HS-27A (cell line): Measurements from ENCODE around the gene PID1.

Experiments used
- DNase-seq: peaks from one replicate; pipeline ENCODE4 v3.0.0-alpha.2; 2012; ENCODE audit warnings: low read depth, missing footprints

PID1 gene

GRCh38 chr2:229009816-229010215 is 261.3 kb downstream of the PID1 start:
- no peak for DNase-seq

DNA sequence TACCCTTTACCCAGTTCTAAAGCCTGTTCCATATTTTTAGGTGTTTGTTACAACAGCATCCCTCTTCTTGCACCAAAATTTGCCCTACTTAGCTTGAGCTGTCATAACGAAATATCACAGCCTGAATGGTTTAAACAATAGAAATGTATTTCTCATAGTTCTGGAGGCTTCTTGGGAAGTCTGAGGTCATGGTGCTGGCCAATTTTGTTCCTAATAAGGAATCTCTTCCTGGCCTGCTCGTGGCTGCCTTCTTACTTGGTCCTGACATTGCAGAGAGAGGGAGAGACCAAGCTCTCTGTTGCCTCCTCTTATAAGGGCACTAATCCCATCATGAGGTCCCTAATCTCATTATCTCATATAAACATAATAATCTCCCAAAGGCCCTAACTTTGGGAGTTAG is 267.8 kb downstream of the PID1 start:
- no peak for DNase-seq

DNA sequence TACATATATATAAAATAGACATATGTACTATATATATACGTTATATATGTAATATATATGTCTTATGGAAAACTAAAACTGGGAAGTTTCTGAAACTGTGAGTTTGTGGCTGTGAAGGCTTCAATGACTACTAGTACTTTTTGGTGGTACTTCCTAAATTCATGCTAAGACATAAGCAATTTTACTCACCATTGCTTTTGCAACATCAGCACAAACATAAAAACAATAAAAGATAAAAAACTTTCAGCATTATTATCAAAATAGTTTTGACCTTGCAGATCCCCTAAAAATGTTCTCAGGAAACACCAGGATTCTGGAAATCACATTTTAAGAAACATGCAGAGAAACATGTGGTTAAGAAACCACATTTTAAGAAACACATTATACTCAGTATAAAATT is 269.9 kb downstream of the PID1 start:
- DNase-seq, result no peak

DNA sequence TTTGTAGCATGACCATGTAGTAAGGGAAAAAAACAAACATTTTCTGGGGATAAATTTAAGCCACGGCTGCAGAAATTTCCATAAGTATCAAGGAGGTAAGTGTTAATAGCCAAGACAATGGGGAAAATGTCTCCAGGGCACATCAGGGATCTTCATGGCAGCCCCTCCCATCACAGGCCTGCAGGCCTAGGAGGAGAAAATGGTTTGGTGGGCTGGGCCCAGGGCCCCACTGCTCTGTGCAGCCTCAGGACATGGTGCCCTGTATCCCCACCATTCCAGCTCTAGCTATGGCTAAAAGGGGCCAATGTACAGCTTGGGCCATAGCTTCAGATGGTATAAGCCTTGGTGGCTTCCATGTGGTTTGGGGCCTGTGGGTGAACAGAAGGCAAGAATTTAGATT is 271.8 kb downstream of the PID1 start:
- no peak for DNase-seq

GRCh38 chr2:228988786-228989185 is 282.3 kb downstream of the PID1 start:
- no peak for DNase-seq

DNA sequence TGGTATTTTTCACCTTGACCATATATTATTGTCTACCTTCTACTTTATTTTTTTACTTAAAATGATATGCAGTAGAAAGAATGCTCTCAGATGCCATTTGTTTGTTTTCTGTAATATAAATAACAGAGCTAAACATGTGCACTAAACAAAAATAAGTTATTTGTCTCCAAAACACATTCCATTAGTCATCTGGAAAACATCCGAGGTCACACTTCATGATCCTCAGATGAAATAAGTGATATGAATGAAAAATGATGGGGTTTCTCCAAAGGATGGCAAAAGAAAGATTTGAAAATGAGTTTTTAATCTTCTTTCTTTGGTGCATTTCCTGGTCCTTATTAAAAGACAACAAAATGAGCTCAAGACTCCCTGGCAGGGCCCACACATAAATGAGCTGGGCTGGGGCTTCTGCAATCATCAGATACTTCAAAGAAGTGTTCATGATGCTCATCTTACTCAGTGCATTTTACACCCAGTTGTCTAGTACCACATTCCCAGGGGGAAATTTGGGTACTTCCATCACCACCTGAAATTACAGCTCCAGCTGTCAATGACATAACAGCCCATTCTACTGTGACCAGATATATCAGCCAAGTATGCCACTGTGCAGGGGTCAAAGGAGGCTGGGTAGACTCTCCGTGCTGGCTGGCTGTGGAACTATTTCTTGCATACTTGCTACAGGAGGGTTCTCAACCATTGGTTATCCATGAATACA is 283.5 kb downstream of the PID1 start:
- no peak for DNase-seq

GRCh38 chr2:228986961-228987360 is 284.1 kb downstream of the PID1 start:
- DNase-seq, result no peak

DNA sequence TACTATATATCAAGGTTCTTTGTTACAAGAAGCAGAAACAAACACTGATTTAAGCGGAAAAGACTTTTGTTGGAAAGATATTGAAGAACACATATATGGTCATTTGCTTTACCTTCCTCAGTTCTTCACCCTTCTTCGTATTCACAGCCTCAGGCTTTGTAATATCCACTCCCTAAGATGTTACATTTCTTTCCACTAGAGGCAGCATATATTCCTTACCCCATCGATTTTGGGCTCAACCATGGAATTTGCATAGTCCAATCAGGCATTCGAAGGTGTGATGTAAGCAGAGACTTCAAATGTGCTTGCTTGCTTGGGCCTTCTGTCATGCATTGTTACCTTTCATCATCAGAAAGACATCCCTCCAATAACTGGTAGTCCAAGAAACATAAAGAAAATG is 287.4 kb downstream of the PID1 start:
- DNase-seq, result no peak

GRCh38 chr2:228974169-228974568 is 296.9 kb downstream of the PID1 start:
- DNase-seq, result no peak
